Endothelial cell of umbilical vein (primary cell): ENCODE data around the gene FARP2. TPM values are rescaled to one million over a fixed set of nuclear protein-coding genes. Genes with fewer than 3 reads are reported as not detected.

Experiments
- BruUV-seq: library from RNA; stranded (reverse); fragments of 400-500 nt; replicated peaks from 2 replicates; lab custom pipeline; 2021; lab: Mats Ljungman, UMichigan
- CTCF ChIA-PET: fragments of 300-600, 350-600 bp; sonication (Branson Sonifier 250); formaldehyde crosslinking; loops from one replicate; lab custom pipeline; 2021; ENCODE audit warnings: antibody characterized with exemption, inconsistent platforms; lab: Charles Lee
- POLR2A ChIA-PET: fragments of 300-600, 350-600 bp; sonication (Branson Sonifier 250); formaldehyde crosslinking; loops from one replicate; lab custom pipeline; 2021; ENCODE audit warnings: antibody characterized with exemption, inconsistent platforms; lab: Charles Lee
- DNase-seq: peaks from one replicate; pipeline ENCODE4 v3.0.0-alpha.2; 2011; ENCODE audit warnings: low read depth, low spot score
- FAIRE-seq: peaks from 2 replicates; lab custom pipeline; 2011; peaks lifted over from hg19 to GRCh38; lab: Jason Lieb, UNC
- H2AFZ ChIP-seq: 2 replicates; pipeline ENCODE4 v1.6.0; 2012; ENCODE audit warnings: low read depth, low read length, control low read depth, inconsistent platforms
- H3K27ac ChIP-seq: 2 replicates; pipeline ENCODE4 v1.5.1; 2011; ENCODE audit warnings: low read depth, mild to moderate bottlenecking, control low read depth, low read length, moderate library complexity; ENCODE audit not compliant: insufficient read depth
- H3K27me3 ChIP-seq, 2 experiments: 2 replicates each; pipeline versions ENCODE4 v1.6.0 to v1.6.1; 2011; ENCODE audit warnings: low read length in 2 of 2, mixed read lengths in 1 of 2; ENCODE audit not compliant: control insufficient read depth in 2 of 2, insufficient read depth in 2 of 2
- H3K36me3 ChIP-seq, 2 experiments: 2 replicates in 1 of 2; 3 replicates in 1 of 2; pipeline ENCODE4 v1.5.1; 2011; ENCODE audit warnings: low read length in 2 of 2, mild to moderate bottlenecking in 1 of 2, moderate library complexity in 1 of 2; ENCODE audit not compliant: control insufficient read depth in 2 of 2, insufficient read depth in 2 of 2; ENCODE audit errors: extremely low read depth in 1 of 2
- H3K4me1 ChIP-seq: 3 replicates; pipeline ENCODE4 v1.5.1; 2011; ENCODE audit warnings: mild to moderate bottlenecking, low read length; ENCODE audit not compliant: control insufficient read depth, insufficient read depth; ENCODE audit errors: extremely low read depth
- H3K4me2 ChIP-seq: 2 replicates; pipeline ENCODE4 v1.6.1; 2011; ENCODE audit warnings: low read length, control low read depth, mixed read lengths; ENCODE audit not compliant: insufficient read depth
- H3K4me3 ChIP-seq, 3 experiments: fragments of 200-600 bp in 1 of 3; sonication (generic), shearing (Covaris generic) in 1 of 3; replicated peaks in 1 of 3; 2 replicates each; pipeline ENCODE4 v1.5.1; 2011 to 2016; ENCODE audit warnings: control low read depth in 3 of 3, low read length in 3 of 3, mild to moderate bottlenecking in 2 of 3, inconsistent platforms in 1 of 3, low read depth in 1 of 3, moderate library complexity in 1 of 3; ENCODE audit not compliant: insufficient read depth in 1 of 3
- H3K79me2 ChIP-seq: 2 replicates; pipeline ENCODE4 v1.6.0; 2012; ENCODE audit warnings: low read length, inconsistent platforms; ENCODE audit not compliant: control insufficient read depth, insufficient read depth
- H3K9ac ChIP-seq: replicated peaks from 2 replicates; pipeline ENCODE3; 2011; ENCODE audit warnings: low read length, control low read depth; ENCODE audit not compliant: insufficient read depth; ENCODE audit errors: extremely low read depth
- H3K9me1 ChIP-seq: replicated peaks from 3 replicates; pipeline ENCODE4 v1.6.0; 2011; ENCODE audit warnings: mild to moderate bottlenecking, low read length; ENCODE audit not compliant: control insufficient read depth, insufficient read depth; ENCODE audit errors: extremely low read depth
- H3K9me3 ChIP-seq: replicated peaks from 2 replicates; pipeline ENCODE4 v1.5.1; 2012; ENCODE audit warnings: low read length, inconsistent platforms; ENCODE audit not compliant: control insufficient read depth, insufficient read depth
- H4K20me1 ChIP-seq: replicated peaks from 2 replicates; pipeline ENCODE3; 2011; ENCODE audit warnings: mild to moderate bottlenecking, low read length; ENCODE audit not compliant: control insufficient read depth, insufficient read depth; ENCODE audit errors: extremely low read depth
- EZH2 ChIP-seq: IDR thresholded peaks from 2 replicates; pipeline ENCODE4 v1.6.1; 2012; ENCODE audit warnings: borderline replicate concordance, low read depth, mild to moderate bottlenecking, moderate library complexity, low read length, inconsistent platforms; ENCODE audit not compliant: severe bottlenecking
- FOS ChIP-seq: IDR thresholded peaks from 2 replicates; pipeline ENCODE4 v1.6.1; 2011; ENCODE audit warnings: mild to moderate bottlenecking, low read length, moderate library complexity, borderline replicate concordance; ENCODE audit not compliant: insufficient read depth
- GATA2 ChIP-seq: IDR thresholded peaks from 2 replicates; pipeline ENCODE4 v1.7.0; 2011; ENCODE audit warnings: low read depth, mild to moderate bottlenecking, moderate library complexity, mixed read lengths, low read length; ENCODE audit not compliant: insufficient read length, insufficient read depth
- JUN ChIP-seq: IDR thresholded peaks from 2 replicates; pipeline ENCODE4 v1.6.1; 2011; ENCODE audit warnings: borderline replicate concordance, low read depth; ENCODE audit not compliant: insufficient read length, insufficient read depth
- MYC ChIP-seq: IDR thresholded peaks from one replicate; pipeline ENCODE4 v1.6.1; 2011; ENCODE audit warnings: mild to moderate bottlenecking, low read depth, low read length
- POLR2A ChIP-seq: IDR thresholded peaks from 2 replicates; pipeline ENCODE4 v1.6.1; 2012; ENCODE audit warnings: low read depth, mild to moderate bottlenecking, control low read depth, low read length
- POLR2AphosphoS5 ChIP-seq: IDR thresholded peaks from 2 replicates; pipeline ENCODE4 v1.6.1; 2012; ENCODE audit warnings: low read depth, mild to moderate bottlenecking, control low read depth, low read length, moderate library complexity; ENCODE audit not compliant: insufficient read depth
- dilution Hi-C: fragments of 300-500 bp; cut with MboI; formaldehyde crosslinking; loops from one replicate; pipeline ENCODE4 v1.15.0; 2019; ENCODE audit warnings: low sequenced_read_pairs; ENCODE audit not compliant: extremely low pct_ligation_motif_present
- intact Hi-C: fragments of 100-400 bp; cut with micrococcal nuclease; formaldehyde crosslinking; loops from one replicate; pipeline ENCODE4 v1.10.0; 2022
- polyA plus RNA-seq, 4 experiments: library from polyadenylated mRNA; depleted of rRNA in 3 of 4; stranded (reverse) in 3 of 4; unstranded in 1 of 4; fragments of >200 nt; gene quantifications; 2 replicates each; pipeline versions ENCODE4 v1.2.1 to v1.2.3, GENCODE V29; 2011 to 2012; ENCODE audit warnings: missing spikeins in 1 of 4
- total RNA-seq: library from RNA; stranded (reverse); gene quantifications from 2 replicates; pipeline ENCODE4 v1.2.3, GENCODE V29; 2021
- TF ChIP-seq, protein P1 (sequence below): IDR thresholded peaks from 2 replicates; pipeline ENCODE4 v1.6.1; 2011; ENCODE audit not compliant: insufficient read depth, insufficient read length
- TF ChIP-seq, protein P2 (sequence below), 2 donors: IDR thresholded peaks; 1 replicate in 1 of 2; 2 replicates in 1 of 2; pipeline ENCODE4 v1.5.1; 2011; ENCODE audit warnings: low read length in 2 of 2, mild to moderate bottlenecking in 2 of 2, moderate library complexity in 2 of 2, control low read depth in 1 of 2, inconsistent platforms in 1 of 2, low read depth in 1 of 2; ENCODE audit not compliant: insufficient read depth in 1 of 2; ENCODE audit errors: extremely low read depth in 1 of 2

FARP2 gene
- total and polyA plus RNA-seq, 2 donors (not counting 3 experiments of a cell fraction or from before 2014, with no cell fraction given) = 15.3 to 45.3 TPM

DNA sequence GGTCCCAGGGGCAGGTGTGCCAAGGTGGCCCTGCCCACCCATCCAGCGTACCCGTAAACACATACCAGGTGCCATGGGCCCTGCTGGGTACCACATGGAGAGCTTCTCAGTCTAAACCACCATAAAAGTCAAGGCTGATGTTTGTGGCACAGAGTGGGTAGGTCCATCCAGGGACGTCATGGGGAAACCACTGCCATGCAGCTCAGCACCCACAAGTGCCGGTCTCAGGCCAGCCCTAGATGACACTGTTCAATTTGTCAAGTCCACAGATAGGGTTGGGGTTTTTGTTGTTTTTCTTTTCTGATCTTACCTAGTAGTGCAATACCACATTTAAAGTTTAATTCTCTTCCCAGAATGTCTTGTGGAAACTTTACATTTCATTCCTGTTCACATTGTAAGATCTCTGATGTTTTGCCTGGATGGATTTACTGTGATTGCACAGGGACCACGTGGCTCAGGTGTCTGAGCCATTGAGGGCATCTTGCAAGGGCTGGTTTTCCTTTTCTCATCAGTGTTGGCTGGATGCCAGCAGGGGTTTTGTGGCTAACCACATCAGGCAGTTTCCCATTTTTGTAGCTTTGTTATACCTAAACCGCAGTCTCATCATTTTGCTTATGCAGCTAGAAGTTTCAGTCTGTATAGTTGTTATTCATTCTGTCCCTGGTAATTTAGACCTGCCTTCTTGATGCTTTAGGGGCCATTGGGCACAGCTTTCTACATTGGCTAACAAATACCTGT lies 87.6 kb downstream of the FARP2 start:
- dilution Hi-C loops (no loop called here), intact Hi-C loops (no loop called here)
- no peak for FAIRE-seq
- H3K27ac ChIP-seq = no peak overlapping the region
- H3K9me1 ChIP-seq = no peaks in the 10 kb centered on the region
- no peaks in the 10 kb centered on the region for H3K27me3 ChIP-seq
- no peaks in the 10 kb centered on the region for H3K4me1 ChIP-seq
- ChIA-PET CTCF (interaction anchor here (3.1 kb wide), 1 partner anchor 11 kb away, joined by 13 read pairs; no protein-coding TSS in a partner anchor), POLR2A (no interaction called here)
- H3K4me2 ChIP-seq = no peak overlapping the region
- H2AFZ ChIP-seq = no peak overlapping the region
- no TSS peak for BruUV-seq
- no peak for DNase-seq
- no peaks in the 10 kb centered on the region for H3K9me3 ChIP-seq
- no peak overlapping the region for H3K4me3 ChIP-seq
- TF ChIP-seq FOS (no peak), MYC (no peak), GATA2 (no peak), JUN (no peak), EZH2 (no peak), POLR2AphosphoS5 (no peak), POLR2A (no peak)
- TF ChIP-seq, protein P1, sequence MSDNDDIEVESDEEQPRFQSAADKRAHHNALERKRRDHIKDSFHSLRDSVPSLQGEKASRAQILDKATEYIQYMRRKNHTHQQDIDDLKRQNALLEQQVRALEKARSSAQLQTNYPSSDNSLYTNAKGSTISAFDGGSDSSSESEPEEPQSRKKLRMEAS = no peak
- TF ChIP-seq, protein P2, sequence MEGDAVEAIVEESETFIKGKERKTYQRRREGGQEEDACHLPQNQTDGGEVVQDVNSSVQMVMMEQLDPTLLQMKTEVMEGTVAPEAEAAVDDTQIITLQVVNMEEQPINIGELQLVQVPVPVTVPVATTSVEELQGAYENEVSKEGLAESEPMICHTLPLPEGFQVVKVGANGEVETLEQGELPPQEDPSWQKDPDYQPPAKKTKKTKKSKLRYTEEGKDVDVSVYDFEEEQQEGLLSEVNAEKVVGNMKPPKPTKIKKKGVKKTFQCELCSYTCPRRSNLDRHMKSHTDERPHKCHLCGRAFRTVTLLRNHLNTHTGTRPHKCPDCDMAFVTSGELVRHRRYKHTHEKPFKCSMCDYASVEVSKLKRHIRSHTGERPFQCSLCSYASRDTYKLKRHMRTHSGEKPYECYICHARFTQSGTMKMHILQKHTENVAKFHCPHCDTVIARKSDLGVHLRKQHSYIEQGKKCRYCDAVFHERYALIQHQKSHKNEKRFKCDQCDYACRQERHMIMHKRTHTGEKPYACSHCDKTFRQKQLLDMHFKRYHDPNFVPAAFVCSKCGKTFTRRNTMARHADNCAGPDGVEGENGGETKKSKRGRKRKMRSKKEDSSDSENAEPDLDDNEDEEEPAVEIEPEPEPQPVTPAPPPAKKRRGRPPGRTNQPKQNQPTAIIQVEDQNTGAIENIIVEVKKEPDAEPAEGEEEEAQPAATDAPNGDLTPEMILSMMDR (IDR thresholded peaks at IDR 0.05; ENCODE audit: extremely low read depth in 1 of 2, insufficient read depth in 1 of 2, low read depth in 1 of 2, low read length in 2 of 2) = no peak
- H4K20me1 ChIP-seq = no peaks in the 10 kb centered on the region
- peaks cover 0 to 23% of the 10 kb centered on the region in 2 experiments for H3K36me3 ChIP-seq
- H3K79me2 ChIP-seq = no peaks in the 10 kb centered on the region
- H3K9ac ChIP-seq = no peak overlapping the region
